PFSK-1 (cell line): Measurements from ENCODE around the gene PPP1R3C.

ENCODE experiments used
- FOXP2 ChIP-seq: optimal IDR thresholded peaks from 2 replicates; pipeline ENCODE3; 2011; ENCODE audit warnings: borderline replicate concordance, control low read depth, inconsistent platforms; ENCODE audit not compliant: insufficient read depth; ENCODE audit errors: extremely low read length, extremely low read depth
- POLR2AphosphoS5 ChIP-seq: IDR thresholded peaks from 2 replicates; pipeline ENCODE4 v1.6.1; 2012; ENCODE audit warnings: low read depth, mild to moderate bottlenecking, control low read depth, low read length, moderate library complexity
- SIN3A ChIP-seq: IDR thresholded peaks from 2 replicates; pipeline ENCODE4 v1.6.1; 2012; ENCODE audit warnings: mild to moderate bottlenecking, low read length, moderate library complexity, borderline replicate concordance; ENCODE audit not compliant: insufficient read depth
- TAF1 ChIP-seq: IDR thresholded peaks from 2 replicates; pipeline ENCODE4 v1.6.1; 2012; ENCODE audit warnings: low read length, control low read depth, borderline replicate concordance; ENCODE audit not compliant: insufficient read depth
- TF ChIP-seq, protein P1 (sequence below), 2 experiments: IDR thresholded peaks; 2 replicates each; pipeline versions ENCODE4 v1.6.1 to v1.8.0; 2011 to 2012; ENCODE audit warnings: low read depth in 2 of 2, low read length in 2 of 2, control low read depth in 1 of 2, inconsistent platforms in 1 of 2, mild to moderate bottlenecking in 1 of 2, moderate library complexity in 1 of 2; ENCODE audit not compliant: insufficient read depth in 1 of 2

DNA sequence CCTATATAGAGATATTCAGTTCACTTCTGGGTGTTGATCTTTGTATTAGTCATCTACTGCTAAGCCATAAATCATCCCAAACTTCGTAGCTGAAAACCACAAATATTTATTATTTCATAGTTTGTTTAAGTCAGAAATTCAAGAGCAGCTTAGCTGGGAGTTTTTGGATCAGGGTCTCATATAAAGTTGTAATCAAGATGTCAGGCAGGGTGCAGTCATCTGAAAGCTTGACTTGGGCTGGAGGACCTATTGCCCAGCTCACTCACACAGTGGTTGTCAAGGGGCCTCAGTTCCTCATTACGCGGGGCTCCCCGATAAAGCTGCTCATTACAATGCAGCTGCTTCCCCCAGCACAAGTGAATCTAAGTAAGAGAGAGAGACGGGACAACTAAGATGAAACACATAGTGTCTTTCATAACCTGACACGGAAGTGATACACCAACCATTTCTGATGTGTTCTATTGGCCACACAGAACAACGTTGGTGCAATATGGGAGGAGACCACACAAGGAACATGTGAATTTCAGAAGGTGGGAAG is 15.7 kb downstream of the PPP1R3C start:
- TF ChIP-seq POLR2AphosphoS5 (no peak), SIN3A (no peak), TAF1 (no peak), FOXP2 (no peak)
- TF ChIP-seq, protein P1, sequence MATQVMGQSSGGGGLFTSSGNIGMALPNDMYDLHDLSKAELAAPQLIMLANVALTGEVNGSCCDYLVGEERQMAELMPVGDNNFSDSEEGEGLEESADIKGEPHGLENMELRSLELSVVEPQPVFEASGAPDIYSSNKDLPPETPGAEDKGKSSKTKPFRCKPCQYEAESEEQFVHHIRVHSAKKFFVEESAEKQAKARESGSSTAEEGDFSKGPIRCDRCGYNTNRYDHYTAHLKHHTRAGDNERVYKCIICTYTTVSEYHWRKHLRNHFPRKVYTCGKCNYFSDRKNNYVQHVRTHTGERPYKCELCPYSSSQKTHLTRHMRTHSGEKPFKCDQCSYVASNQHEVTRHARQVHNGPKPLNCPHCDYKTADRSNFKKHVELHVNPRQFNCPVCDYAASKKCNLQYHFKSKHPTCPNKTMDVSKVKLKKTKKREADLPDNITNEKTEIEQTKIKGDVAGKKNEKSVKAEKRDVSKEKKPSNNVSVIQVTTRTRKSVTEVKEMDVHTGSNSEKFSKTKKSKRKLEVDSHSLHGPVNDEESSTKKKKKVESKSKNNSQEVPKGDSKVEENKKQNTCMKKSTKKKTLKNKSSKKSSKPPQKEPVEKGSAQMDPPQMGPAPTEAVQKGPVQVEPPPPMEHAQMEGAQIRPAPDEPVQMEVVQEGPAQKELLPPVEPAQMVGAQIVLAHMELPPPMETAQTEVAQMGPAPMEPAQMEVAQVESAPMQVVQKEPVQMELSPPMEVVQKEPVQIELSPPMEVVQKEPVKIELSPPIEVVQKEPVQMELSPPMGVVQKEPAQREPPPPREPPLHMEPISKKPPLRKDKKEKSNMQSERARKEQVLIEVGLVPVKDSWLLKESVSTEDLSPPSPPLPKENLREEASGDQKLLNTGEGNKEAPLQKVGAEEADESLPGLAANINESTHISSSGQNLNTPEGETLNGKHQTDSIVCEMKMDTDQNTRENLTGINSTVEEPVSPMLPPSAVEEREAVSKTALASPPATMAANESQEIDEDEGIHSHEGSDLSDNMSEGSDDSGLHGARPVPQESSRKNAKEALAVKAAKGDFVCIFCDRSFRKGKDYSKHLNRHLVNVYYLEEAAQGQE (IDR thresholded peaks at IDR 0.05; ENCODE audit: insufficient read depth in 1 of 2, low read depth in 2 of 2, low read length in 2 of 2) = no peak
